Cortex of kidney (tissue), 1 donor: Measurements from ENCODE around the gene TRPC5OS.

ENCODE experiments used
- DNase-seq: peaks from one replicate; lab custom pipeline; 2025; lab: John Stamatoyannopoulos, UW

TRPC5OS gene

DNA sequence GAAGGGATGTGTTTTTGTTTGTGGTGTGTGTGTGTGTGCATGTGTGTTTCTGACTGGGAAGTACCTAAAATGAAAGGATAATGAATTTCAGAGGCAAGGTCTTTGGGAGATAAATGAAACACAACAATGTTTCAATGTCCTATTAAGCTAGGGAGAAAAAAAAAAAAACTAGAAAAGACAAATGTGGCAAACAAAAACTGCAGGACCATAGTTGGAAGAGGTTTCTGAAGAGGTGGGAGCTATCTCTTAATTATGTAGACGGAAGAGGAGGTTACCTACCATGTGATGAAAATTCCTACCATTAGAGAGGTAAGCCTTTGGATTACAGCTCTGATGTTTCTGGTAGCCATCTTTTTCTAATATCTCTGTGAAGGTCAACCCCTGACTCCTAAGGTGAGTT, at the start of gene TRPC5OS:
TRPC5OS (plus strand) TSS at position 301 of the 400 bp plus-strand sequence. CDS start 25,669 bp downstream, outside the sequence.
- DNase-seq, result no peak

DNA sequence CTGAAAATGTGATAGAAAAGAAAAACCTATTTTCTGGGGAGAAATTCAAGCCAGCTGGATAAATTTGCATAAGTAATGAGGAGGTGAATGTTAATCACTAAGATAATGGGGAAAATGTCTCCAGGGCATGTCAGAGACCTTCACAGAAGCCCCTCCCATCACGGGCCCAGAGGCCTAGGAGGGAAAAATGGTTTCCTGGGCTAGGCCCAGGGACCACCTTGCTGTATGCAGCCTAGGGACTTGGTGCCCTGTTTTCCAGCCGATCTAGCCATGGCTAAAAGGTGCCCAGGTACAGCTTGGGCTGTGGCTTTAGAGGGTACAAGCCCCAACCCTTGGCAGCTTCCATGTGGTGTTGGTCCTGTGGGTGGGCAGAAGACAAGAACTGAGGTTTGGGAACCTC, 46.6 kb upstream of the TRPC5OS start:
- DNase-seq, result no peak

DNA sequence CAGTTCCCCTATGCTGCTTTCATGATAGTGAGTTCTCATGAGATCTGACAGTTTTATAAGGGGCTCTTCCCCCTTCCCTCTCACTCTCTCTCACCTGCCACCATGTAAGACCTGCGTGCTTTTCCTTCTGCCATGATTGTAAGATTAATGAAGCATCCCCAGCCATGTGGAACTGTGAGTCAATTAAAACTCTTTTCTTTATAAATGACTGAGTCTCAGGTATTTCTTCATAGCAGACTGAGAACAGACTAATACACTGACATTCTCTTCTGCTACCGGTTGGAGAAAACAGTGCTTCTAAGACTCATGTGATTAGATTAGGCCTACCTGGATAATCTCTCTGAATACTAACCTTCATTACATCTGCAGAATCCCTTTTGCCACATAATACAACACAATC, 45.4 kb upstream of the TRPC5OS start:
- DNase-seq, result no peak

DNA sequence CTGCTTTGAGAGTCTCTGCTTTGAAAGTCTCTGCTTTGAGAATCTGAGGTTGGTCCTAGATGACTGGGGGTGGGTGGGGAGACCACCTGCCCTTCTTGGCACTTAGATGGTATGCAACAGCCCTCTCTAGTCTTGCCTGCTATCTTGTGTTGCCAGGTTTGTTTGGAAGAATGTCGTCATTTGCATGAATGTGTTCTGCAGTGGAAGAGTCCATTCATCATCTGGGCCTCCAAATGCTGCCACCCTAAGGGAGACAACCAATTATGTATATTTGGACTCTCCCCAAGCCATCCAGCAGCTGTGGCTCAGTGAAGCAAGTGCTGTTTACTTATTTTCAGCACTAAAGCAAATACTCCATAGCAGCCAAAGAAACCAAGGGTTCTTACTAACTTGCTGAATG, 44.6 kb upstream of the TRPC5OS start:
- DNase-seq, result no peak

DNA sequence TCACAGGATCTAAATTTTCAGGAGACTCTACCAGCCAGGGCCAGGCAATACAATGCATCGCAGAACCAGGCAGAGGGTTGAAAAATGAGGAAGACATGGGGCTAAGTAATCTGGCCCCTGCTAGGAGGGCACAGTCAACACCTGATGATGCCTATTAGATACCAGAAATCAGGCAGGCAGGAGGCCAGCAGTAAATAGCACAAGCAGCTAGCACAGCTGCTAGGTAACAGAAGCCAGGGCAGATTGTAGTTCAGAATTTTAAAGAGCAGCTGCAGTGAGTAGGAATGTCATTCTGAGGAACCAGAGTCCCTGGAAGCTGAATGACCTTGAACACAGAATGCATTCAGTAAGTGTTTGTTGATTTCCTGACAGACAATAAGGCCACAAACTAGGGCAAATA, 38.8 kb upstream of the TRPC5OS start:
- no peak for DNase-seq

DNA sequence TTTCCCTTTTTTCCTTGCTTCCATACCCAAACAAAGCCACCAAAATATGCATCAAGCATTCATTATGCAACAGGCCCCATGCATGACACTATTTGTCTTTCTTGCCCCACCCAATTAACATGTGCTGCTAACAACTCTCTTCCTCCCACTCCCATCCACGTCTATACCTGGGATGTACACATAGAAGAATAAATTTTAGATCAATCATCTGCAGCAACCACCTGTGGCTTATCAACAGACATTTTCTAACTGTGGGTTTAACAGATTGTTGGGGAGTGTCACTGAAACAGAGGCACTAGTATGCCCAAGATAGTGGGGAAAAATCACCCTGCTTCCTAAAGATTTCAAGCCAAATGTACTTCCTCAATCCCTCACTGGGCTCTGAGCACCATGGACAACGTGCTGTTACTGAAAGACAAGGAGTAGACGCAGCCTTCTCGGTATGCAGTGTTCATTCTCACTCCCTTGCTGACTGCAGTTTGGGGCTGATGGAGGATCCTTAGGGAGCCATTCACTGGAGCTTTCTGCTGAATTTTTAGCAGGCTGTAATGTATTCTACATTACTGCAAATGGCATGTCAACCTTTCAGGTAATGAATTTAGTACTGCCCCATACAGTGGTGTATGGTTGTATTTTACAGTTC, 28.4 kb upstream of the TRPC5OS start:
- no peak for DNase-seq

DNA sequence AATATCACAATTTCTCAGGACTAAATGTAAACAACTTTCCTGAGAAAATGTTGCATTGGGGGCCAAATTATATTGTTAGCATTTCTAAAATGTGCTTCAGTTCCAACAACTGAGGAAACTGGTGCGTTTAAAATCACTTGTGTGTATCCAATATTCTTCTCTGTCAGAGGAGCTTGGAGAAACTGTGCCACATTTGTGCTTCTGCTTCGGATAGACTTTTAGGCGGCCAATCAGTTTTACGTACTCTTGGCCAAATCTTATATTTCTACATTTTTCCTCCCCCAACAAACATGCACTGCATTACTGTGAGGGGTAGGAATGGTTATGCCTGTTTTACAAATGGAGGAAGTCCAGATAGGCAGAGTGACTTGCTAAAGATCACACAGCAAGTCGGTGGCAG, 27.4 kb upstream of the TRPC5OS start:
- no peak for DNase-seq

DNA sequence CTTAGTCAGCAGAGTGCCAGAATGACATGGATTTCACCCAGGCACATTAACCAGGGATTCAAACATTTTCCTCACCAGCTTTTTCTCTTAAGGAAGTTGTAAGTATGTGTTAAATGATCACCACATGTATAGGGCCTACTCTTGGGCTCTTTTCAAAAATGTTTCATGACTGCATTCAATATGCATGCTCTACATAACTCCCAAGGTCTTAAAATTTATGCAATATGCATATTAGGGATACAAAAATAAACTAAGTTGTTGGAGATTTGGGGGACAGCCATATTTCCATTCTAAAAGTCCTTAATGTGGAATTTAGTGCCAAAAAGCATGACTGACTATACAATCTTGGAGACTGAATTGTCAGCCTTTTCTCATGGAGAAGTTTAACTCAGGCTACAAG, 25.0 kb upstream of the TRPC5OS start:
- no peak for DNase-seq

DNA sequence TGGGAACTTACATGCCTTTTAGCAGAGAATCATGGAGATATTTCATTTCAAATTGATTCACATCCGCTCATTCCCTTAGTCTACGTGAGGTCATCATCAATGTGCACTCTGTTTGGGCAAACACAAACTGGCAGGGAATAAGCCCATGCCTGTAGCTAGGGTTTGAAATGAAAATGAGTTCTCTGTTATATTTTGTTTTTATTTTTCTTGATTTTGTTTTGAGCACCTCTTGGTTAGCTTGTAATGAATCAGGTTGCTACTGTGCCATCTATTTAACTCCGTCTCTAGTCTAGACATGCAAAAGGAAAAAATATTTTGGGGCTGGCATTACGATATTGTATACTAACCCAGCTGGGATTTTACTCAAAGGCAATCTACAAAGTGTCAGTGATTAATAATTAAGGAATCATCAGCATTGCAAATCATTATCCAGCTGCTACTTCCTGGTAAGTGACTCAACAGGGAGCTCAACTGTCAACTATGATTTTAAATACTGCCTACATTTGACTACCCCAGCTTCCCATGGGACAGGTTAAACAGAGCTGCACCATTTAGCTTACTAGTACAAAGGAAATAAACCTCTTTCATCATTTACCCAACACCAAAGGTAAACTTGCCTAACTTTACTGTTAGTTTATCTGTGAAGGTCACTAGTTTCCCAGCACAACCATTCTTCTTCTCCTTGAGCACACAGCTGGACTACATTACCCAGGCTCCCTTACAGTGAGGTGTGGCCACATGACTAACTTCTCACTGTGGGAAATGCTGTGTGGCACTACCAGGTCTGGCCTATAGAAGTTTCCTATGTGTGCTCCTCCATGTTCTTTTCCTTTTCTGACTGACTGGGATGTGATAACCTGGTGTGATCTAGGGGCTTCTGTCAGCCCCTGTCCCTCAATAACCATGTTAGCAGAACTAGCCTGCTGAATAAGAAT, 21.2 kb upstream of the TRPC5OS start:
- no peak for DNase-seq

DNA sequence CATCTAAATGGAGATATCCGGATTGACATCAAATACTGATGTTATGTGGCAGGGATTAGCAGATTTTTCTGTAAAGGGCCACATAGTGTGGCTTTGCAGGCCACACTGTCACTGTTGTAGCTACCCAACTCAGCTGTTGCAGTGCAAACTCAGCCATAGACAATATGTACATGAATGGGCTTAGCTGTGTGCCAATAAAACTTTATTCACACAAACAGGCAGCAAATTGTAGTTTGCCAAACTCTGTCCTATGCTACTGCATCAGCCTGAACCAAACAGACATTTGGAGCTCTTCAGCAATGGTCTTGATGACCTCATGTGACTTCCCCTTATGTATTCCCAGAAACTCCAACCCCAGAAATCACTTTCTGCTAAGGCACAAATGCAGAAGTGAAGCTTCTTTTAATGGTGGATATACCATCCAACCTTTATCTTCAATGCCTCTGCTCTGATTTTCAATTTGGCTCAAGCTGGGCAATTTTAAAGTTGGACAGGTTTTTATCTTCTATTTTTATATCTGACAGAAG, 18.4 kb upstream of the TRPC5OS start:
- DNase-seq, result no peak

DNA sequence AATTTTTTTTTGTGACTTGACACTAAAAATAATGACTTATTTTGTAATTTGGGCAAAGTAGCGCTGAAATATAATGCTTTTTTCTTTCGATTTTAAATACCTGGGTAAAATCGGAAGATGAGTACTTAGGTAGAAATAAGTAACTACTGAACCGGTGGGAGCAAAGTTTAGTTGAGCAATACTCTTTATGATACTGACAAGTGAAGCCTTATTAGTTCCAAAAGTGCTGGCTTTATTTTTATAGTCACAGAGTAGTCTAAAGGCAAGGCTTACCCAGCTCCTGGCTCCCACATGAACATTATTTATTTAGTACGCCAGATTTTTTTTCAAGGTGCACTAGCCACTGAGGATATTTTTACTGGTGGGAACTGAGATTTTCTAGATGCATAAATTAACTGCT, 14.4 kb upstream of the TRPC5OS start:
- no peak for DNase-seq

DNA sequence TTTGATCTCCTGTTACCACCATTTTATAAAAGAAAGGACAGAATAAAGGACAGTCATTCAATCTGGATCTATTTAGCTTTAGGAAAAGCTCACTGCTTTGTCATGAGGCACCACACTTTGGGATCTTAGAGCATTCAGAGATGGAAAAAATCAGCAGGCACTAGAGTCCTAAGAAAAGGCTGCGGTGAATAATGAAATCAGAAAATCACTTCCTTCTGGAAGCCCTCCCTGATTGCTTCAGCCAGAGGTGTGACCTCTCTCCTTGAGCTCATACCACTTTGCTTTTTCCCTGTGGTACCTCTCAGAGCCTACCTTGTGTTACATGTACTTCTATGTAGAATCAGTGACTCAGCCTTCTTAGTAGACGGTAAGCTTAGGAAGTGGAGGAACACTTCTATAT, 8.7 kb upstream of the TRPC5OS start:
- no peak for DNase-seq

DNA sequence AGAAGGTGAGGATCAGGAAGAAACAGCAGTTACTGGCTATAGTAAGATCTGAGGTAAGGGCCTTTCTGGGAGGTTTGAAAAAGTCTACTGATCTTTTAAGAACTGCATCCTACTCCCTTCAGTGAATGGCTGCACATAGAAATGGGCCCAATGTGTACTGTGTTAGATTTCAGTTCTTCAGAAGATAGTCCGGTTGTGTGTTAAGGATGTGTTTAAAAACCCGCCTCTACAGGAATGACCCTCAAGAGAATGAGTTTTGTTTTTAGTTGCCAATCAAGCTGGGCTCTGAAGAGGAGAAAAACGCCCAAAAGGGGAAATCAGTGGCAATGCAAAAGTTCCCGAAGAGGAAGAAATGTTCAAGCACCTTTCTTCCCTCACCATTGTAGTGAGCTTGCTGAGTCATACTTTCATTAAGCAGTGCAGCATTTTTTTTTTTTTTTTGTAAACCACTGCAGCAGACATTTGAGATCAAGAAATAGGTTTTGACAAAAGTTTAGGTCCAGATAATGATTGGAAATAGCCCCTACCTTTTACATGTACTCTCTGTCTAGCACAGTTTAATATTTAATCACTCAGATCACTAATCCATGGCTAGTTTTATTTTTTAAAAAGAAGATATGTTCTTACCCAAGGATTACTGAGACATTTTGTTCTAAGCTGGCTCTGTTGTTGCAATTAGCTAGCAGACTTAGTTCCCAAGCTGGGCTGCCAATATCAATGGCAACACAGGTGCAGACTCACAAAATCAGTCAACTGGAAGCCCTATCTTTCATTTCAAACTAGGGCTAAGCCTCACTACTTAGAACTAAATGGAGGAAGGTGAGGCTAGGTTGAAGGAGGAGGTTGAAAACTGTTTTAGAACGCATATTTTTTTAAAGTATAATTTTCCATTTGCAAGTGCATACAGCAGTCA, 7.0 kb upstream of the TRPC5OS start:
- DNase-seq, result no peak

DNA sequence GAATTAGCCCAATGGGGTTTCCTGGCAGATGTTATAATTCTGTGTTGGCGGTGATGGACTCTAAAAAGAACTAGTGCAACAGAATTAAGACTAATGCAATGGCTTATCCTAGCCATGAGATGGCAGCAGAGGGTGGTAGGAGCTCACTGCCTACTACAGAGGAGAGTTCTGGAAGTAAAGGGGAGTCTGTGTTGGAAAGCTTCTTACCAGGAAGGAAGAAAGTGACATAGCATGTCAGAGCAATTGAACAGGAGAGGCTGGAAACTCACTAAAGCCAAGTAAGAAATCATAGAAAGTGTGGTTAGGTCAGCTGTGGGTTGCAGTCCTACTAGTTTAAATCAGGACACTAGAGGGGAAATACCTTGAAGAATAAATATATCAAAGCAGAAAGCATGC, 6.3 kb upstream of the TRPC5OS start:
- DNase-seq, result no peak

DNA sequence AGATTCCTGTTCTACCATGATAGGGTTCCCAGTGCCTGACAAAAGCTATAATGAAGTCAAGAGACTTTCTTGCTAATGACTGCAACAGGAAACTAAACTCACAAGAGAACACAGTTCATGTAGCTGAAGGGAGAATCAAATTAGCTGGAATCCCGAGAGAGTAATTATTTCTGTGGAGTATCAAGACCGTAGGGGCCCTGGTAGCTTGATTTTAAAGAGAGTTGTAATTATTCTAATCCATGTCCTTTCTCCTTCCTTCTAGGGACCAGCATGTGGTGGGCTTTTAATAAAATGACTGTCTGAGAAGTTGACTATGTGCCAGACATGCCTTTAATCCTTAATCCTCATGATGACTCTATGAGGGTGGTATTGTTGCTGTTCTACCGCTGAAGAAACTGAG, 1.7 kb upstream of the TRPC5OS start:
- DNase-seq, result no peak

DNA sequence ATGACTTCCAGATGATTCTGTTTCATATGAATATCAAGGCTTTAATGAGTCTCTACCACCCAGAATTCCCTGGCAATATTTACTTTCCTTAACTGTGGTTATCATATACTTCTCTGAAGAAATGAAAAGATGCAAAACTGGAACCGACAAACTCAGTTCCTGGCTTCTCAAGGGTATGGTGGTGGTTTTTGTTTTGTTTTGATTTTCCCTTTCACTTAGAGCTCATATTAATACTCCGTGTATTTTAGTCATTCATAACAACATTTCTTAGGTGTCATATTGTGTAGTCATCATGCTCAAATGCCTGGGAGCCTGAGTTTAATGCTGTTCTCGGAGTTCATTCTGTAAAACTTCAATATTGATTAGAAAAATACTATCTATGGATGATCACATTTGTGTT, 665 bp downstream of the TRPC5OS start:
- DNase-seq, result no peak

DNA sequence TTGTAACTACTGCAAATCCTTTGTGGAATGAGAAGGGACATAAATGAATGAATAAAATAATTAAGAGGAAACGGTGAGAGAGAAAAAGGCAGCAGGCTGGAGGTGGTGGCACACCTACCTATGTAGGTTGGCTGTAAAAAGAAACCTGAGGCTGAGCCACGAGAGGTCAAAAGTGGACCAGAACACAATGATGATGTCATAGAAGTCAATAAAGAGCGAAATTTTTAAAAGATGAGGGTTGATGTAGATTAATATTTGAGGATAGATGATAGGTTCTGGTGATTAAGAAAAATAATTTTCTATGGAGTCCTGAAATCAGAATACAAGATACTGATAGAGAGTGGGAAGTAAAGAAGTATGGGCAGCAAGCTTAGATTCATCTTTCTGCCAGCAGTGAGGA, 1.7 kb downstream of the TRPC5OS start:
- no peak for DNase-seq

DNA sequence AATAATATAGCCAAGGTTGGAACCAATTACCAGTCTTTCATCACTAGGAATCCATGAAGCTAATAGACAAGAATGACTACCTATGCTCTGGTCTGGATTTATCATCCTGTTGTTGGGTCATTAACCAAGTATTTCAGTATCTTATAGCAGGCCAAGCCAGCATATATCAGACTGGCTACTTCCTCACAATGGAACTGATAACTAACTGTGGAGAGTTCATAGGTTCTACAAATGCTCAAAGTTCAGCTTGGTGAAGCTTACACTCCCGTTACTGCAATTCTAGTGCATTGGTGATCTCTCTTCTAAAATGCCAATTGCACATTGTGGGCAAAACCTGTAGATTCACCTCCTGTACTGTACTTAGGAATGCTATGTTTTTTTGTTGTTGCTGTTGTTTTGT, 4.8 kb downstream of the TRPC5OS start:
- DNase-seq, result no peak

DNA sequence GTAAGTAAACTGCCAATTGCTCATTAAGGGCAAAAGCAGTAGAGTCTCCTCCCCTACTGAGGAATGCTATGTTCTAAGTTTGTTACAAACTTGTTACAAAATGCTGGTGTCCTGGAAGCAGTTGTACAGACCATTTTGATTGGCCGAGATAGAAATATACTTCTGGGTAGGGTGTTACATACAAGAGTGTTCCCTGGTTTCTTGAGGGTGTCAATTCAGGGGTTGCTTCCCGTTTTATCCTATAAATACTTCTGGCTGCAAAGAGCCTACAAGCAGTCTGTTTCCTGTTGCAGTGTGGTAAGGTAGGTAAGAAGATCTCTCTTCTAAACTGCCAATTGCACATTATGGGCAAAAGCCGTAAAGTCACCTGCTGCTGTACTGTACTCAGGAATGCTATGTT, 5.7 kb downstream of the TRPC5OS start:
- no peak for DNase-seq

DNA sequence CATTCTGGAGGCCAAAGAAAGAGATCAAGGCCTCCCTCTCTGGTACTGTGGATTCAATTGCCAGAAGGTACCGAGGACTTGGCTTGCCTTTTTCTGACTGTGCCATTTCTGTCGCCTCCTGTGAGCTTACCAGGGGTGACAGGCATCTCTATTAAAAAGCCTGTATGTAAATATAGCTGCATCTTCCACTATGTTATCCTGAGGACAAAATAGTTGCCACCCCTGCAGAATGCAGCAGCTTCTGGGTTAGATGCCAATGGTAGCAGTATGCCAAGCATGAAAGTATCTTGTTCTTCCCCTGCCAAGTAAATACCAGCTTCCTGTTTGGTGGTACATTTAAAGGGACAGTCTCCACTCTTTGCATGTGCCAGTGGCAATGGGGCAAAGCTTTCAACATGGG, 10.7 kb downstream of the TRPC5OS start:
- DNase-seq, result no peak

DNA sequence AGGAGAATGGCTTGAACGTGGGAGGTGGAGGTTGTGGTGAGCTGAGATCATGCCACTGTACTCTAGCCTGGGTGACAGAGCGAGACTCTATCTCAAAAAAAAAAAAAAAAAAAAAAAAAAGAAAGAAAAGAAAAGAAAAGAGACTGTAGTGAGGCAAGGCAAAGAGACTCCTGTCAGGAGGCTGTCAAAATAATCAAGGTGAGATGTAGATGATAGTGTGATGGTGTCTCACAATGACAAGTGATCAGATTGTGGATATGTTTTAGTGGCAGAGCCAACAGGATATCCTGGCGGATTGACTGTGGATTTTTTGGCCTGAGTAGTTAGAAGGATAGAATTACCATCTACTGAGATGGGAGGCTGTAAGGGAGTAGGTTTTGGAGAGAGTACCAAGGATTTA, 12.6 kb downstream of the TRPC5OS start:
- no peak for DNase-seq

DNA sequence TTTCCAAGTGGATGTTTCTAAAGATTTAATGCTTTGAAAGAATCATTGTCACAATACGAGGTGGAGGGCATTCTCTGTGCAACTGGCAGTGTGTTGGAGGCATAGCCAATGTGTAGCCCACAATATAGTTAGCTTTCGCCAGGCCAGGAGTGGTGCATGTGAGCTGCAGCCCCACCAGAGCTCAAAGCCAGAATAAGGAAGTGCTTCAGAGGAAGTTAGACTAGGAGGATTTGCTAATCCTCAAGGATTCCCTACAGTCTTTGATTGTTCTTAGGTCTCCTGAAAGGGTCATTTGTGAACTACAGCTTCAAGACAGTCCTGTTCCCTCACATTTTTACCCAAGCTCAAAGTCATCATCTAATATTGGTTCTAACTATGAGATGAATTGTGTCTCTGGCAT, 16.4 kb downstream of the TRPC5OS start:
- no peak for DNase-seq
